HG03025 (cell line): ENCODE measurements around the gene KRT82.

Source experiments
- ATAC-seq: cut with Tn5 transposase; IDR thresholded peaks from one replicate; pipeline ENCODE4 v1.9.1; 2021; ENCODE audit warnings: mild to moderate bottlenecking, moderate library complexity; ENCODE audit not compliant: unreplicated experiment, low FRiP score

KRT82 gene

DNA sequence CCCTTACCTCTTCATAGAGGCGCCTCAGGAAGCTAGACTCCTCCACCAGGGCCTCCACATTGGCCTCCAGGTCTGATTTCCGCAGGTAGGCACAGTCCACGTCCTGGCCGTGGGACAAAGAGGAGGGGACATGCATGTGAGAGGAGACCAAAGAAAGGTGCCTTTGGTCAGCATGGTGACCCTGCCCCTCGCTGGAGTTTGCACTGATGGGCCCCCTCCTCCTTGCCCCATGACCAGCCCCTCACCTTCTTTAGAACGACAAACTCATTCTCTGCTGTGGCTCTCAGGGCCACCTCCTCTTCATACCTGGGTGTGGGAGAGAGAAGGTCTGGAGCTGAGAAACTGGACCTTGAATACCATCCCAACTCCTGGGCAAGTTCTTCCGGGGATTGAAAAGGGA, 42.1 kb downstream of the KRT82 start:
- no peak for ATAC-seq

DNA sequence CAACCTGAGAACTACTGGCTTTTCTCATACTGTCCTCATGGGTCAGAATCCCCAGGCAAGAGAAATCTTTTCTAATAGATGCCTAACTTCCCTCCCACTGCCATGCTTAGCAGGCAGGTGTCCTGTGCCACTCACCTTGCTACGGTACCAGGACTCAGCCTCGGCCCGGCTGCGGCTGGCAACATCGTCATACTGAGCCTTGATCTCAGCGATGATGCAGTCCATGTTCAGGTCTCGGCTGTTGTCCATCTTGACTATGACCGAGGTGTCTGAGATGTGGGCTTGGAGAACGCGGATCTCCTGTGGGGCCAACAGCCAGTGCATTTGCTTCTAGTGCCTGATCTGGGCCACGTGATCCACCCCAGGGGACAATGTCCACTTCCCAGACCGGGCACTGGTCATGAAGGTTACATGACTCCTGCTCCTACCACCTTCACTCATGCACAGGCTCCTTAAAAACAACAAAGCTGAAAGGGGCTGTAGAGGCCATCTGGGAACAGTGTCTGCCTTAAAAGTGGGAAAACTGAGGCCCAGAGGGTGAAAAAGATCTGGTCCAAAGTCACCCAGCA, 42.9 kb downstream of the KRT82 start:
- no peak for ATAC-seq

GRCh38 chr12:52362118-52362726, 43.9 kb downstream of the KRT82 start:
- no peak for ATAC-seq

DNA sequence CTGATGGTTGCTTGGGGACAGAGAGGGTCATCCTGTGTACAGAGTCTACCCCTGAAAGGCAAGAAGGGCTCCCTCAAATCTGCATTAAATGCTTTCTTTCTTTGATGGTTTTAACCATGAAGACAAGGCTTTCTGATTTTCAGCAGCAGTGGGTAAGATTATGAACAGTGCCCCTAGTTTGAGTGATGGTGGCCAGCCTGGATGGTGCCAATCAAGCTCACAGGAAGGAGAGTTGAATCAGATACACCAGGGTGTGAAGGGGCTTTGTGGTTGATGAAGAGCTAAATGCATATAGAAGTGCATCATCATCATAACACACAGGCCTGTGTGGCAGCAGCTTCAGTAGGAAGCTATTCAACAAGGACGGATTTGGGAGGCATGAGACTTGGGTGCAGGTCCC, 44.6 kb downstream of the KRT82 start:
- no peak for ATAC-seq

GRCh38 chr12:52360663-52361271, 45.4 kb downstream of the KRT82 start:
- no peak for ATAC-seq

GRCh38 chr12:52360106-52360662, 46.0 kb downstream of the KRT82 start:
- ATAC-seq, result no peak

DNA sequence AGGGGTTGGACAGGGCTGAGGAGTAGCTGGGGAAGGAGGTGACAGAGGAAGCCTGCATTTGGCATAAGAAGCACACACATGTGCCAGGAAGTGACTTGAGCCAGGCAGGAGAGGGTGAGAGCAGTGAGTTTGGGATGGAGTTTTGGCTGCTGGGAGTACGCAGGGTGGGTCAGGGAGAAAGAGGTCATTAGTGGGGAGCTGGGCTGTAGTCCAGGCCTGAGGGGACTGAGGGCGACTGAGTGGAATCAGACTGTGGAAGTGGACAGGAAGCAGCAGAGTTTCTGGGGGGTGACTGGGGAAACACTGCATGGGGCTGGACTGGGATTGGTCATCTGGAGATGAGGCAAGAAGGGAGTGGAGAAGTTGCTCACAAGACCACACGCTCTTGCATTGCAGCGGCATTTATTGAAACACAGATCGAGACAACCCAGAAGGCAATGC, 46.5 kb downstream of the KRT82 start:
- no peak for ATAC-seq

DNA sequence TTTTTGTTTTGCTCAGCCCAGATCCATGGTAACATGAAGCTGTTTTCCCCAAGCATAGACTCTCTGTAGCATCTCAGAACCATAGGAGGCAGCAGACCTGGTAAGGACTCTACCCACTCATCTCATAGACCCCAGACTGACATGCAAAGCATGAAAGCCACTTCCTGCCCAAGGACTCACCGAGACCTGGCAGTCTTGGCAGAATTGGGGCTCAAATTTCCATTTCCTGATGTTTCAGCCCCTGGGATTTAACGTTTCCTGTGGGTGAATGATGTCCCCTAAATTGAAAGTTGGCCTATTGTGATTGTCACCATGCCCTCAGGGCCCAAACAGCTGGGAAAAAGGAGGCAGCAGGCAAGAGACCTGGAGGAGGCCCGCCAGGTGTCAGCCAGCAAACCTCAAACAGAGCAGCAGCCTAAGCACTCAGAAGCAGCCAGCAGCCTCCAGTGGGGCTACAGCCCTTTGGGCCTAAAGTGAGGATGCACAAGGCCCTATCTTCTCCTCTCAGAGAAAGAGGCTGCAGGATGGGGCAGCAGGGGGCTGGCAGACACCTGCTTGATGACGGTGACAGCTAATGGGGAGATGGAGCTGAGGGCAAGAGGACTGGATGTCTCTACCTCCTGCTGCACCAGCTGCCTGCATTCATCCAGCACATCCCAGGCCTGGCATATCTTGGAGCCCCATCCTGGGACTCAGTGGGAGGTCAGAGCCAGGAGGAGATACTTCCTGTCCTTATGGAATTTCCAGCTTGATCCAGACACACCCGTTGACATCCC, 47.4 kb downstream of the KRT82 start:
- peak; percentile 82 for ATAC-seq

- ATAC-seq, result no peak
These were observed 49.2 kb downstream of the KRT82 start for GRCh38 chr12:52356762-52357580.

DNA sequence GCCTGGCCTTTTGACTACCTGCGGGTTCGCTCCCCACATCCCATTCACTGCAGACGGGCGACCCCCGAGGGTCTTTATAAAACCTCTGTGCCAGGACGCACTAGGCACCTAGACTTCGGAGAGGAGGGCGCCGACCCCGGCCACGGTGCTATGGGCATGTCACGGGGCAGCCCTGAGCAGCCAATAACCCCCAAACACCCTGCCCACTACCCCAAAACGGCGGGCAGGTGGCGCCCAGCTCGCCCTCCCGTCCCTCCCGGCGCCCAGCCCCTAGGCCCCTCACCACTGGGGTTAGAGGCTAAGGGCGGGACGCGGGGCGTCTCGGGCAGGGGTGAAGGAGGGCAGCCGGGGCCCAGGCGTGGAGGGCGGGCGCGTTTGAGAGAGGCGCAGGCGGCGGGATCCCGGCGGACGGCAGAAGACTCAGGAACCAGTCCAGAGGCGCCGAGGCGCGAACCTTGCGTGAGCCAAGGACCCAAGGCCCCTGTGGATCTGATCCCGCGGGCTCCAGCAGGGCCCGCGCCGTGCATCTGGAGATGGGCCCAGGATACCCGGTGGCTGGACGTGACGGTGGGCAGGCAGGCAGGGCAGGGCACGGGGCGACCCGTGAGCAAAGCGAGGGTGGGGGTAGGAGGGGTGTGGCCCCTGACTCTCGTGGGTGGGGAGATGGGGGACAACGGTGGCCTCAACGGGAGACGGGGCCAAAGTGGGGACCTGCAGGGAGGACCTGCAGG, 49.9 kb downstream of the KRT82 start:
- ATAC-seq, result no peak

GRCh38 chr12:52355176-52355575, 51.0 kb downstream of the KRT82 start:
- ATAC-seq, result no peak

- ATAC-seq, result no peak
These were observed 51.9 kb downstream of the KRT82 start for GRCh38 chr12:52354200-52354599.

- ATAC-seq, result no peak
These were observed 52.4 kb downstream of the KRT82 start for GRCh38 chr12:52353766-52354165.

GRCh38 chr12:52352951-52353350, 53.2 kb downstream of the KRT82 start:
- ATAC-seq, result no peak

DNA sequence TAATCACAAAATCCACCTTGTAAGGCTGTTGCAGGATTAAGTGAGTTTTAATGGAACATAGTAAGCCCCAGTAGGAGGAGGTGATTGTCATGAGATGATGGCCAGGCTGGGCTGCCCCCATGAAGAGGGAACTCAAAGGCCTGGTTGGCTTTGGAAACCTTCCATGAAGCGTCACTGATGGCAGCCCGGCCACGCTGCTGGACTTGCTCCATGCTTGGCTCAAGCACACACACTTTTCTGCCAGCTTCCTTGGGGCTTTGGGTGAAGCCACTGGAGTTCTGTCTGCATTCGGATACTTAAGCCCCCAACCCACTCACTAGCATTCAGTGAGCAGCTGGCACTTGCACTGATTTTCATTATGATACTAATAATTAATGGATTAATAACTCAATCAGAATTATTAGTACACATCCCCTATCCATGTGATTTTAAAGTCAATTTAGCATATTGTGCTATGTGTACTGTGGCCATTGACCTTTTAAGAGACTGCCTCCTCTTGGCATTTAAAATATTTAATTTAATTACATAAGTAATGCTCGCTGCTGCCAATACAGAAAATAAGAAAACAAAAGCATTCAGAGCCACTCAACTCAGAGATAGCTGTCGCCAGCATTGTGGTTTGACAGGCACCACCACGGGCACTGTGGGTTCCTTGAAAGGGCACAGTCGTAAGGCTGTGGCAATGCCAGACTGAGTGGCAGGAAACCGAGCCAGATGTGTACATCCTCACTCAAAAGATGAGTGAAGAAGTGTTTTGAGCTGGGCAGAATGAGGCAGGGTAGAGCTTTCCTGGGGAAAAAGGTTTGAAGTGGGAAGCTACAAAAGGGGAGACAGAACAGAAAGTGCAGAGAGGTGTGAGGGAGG, 54.7 kb downstream of the KRT82 start:
- ATAC-seq, result no peak

GRCh38 chr12:52350786-52351185, 55.3 kb downstream of the KRT82 start:
- no peak for ATAC-seq

- ATAC-seq, result no peak
These were observed 56.0 kb downstream of the KRT82 start for GRCh38 chr12:52350021-52350620.

DNA sequence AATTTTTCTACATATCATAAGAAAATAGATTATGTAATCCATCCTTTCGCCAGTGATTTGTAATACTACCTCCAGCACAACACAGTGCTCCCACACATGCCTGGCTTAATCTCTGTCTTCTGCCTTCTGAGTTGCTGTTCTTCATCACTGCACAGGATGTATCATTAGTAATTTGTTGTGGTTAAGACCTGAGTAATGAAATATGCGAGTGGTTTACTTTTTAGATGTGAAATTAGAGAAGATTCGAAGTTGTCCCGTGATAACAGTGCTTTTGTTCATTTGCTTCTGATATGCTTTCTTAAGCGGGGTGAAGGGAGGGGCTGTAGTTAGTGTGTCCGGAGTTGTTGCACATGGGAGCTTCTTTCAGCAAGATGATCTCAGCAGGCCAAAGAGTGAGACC, 56.9 kb downstream of the KRT82 start:
- ATAC-seq, result no peak
